Left ventricle myocardium inferior (tissue), 1 donor: ENCODE measurements around the gene MAFB. TPM values are rescaled to one million over a fixed set of nuclear protein-coding genes. Genes with fewer than 3 reads are reported as not detected.

Source experiments
- DNase-seq: peaks from one replicate; pipeline ENCODE4 v3.0.0-alpha.2; 2020
- H3K27ac ChIP-seq: fragments of 200-600 bp; replicated peaks from 2 replicates; pipeline ENCODE4 v1.8.0; 2021
- H3K27me3 ChIP-seq: fragments of 200-600 bp; 2 replicates; pipeline ENCODE4 v1.8.0; 2021; ENCODE audit warnings: low read depth
- H3K36me3 ChIP-seq: fragments of 200-600 bp; 2 replicates; pipeline ENCODE4 v1.8.0; 2021
- H3K4me1 ChIP-seq: fragments of 200-600 bp; 2 replicates; pipeline ENCODE4 v1.8.0; 2021
- H3K4me3 ChIP-seq: fragments of 200-600 bp; 2 replicates; pipeline ENCODE4 v1.8.0; 2021; ENCODE audit warnings: mild to moderate bottlenecking, moderate library complexity
- H3K9me3 ChIP-seq: fragments of 200-600 bp; replicated peaks from 2 replicates; pipeline ENCODE4 v1.8.0; 2021
- intact Hi-C: fragments of 100-400 bp; cut with micrococcal nuclease; formaldehyde crosslinking; loops from one replicate; pipeline ENCODE4 v1.11.0; 2022
- total RNA-seq: library from RNA; stranded (reverse); fragmentation: NEBNext Ultra II Directional; extraction: Animal tissue kit (Norgen Biotek cat#: 25700); gene quantifications from one replicate; pipeline ENCODE4 v1.2.1, GENCODE V29; 2021
- TF ChIP-seq, protein P1 (sequence below): fragments of 200-600 bp; IDR thresholded peaks from 2 replicates; pipeline ENCODE4 v1.8.0; 2021; ENCODE audit warnings: antibody characterized with exemption, mild to moderate bottlenecking, borderline replicate concordance
- donor health status: DM: no; HTN: yes; CAD: no; lungs with severe emphysema.

MAFB gene
- total RNA-seq, 1 donor from 2014 or later: 10.2 TPM

DNA sequence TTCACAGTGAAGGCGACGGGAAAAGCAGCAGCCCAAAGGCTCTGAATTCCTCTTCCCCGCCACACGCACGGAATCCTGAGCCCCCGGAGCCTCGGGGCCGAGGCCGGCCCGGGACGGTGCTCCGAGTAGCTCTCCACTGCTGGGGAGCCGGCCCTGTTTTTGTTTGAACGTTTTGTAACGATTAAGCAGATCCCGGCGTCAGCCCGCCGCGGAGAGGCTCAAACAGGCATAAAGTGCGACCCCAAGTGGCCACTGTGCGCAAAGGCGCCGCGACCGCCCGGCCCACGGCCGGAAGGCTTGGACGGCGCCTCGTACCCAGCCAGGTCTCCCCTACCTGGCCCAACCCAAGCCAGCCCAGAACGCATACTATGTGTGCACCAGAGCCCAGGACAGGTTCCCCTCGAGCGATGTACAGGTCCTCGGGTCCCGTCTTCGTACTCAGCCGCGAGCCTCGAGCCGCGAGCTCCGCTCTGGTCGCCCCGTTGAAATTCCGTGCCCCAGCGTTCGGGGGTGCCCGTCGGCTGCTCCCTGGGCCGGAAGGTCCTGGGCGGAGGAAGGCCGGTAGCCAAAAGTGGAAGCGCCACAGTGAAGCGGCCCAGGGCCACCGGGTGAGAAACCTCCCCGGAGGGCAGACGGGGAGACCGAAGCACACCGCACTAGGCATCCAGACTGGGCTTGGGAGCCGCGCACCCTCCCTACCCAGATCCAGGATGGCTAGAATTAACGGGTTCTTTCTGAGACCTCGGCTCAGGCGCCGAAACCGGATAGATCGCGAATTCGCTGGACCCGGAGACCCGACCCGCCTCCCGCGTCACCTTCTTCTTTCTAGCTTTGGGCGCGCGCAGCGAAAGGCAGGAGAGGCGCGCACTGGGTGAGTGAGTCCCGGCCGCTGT, 1.2 kb upstream of the MAFB start:
- peaks cover 57% of the 10 kb centered on the region for H3K4me1 ChIP-seq
- peaks cover 4% of the 10 kb centered on the region for H3K36me3 ChIP-seq
- intact Hi-C loops: loop anchor here (5.0 kb wide), 1 partner anchor 528 kb away; no protein-coding TSS in a partner anchor
- TF ChIP-seq, protein P1, sequence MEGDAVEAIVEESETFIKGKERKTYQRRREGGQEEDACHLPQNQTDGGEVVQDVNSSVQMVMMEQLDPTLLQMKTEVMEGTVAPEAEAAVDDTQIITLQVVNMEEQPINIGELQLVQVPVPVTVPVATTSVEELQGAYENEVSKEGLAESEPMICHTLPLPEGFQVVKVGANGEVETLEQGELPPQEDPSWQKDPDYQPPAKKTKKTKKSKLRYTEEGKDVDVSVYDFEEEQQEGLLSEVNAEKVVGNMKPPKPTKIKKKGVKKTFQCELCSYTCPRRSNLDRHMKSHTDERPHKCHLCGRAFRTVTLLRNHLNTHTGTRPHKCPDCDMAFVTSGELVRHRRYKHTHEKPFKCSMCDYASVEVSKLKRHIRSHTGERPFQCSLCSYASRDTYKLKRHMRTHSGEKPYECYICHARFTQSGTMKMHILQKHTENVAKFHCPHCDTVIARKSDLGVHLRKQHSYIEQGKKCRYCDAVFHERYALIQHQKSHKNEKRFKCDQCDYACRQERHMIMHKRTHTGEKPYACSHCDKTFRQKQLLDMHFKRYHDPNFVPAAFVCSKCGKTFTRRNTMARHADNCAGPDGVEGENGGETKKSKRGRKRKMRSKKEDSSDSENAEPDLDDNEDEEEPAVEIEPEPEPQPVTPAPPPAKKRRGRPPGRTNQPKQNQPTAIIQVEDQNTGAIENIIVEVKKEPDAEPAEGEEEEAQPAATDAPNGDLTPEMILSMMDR: peak; percentile 95
- peak overlapping the region; percentile 76 for H3K4me3 ChIP-seq
- H3K27me3 ChIP-seq: peaks cover 78% of the 10 kb centered on the region
- DNase-seq: peak; percentile 93
- H3K27ac ChIP-seq: peak overlapping the region; percentile 99
- no peaks in the 10 kb centered on the region for H3K9me3 ChIP-seq

DNA sequence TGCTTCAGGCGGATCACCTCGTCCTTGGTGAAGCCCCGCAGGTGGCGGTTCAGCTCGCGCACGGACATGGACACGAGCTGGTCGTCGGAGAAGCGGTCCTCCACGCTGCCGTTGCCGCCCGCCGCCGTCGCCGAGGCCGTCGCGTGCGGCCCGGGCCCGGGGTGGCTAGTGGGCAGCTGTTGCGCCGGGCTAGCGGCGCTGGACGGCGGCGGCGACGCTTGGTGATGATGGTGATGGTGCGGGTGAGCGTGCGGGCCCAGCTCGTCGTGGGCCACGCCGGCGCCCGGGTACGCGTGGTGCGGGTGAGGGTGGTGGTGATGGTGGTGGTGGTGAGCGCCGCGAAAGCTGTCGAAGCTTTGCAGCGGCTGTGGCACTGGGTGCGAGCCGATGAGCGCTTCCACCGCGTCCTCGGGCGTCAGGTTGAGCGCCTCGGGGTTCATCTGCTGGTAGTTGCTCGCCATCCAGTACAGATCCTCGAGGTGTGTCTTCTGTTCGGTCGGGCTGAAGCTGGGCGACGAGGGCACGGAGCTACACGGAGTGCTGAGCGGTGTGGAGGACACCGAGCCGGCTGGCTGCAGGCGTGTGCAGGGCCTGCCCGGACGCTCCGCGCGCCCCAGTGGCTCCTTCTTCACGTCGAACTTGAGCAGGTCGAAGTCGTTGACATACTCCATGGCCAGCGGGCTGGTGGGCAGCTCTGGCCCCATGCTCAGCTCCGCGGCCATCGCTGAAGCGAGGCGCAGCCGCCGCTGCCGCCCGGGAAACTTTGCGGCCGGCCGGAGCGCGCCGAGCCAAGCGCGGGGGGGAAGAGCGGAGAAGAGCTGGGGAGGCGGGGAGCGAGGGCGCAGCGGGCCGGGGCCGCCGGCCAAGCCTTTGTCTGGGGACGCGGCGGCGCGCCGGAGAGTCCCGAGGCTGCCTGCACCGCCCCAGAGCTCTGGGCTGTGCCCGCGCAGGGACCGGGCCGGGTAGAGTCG, 622 bp downstream of the MAFB start:
- Histone ChIP-seq H3K36me3 (peaks cover 8% of the 10 kb centered on the region), H3K27me3 (peaks cover 78% of the 10 kb centered on the region), H3K4me3 (peak overlapping the region; percentile 76), H3K27ac (peak overlapping the region; percentile 99), H3K9me3 (no peaks in the 10 kb centered on the region), H3K4me1 (peaks cover 66% of the 10 kb centered on the region)
- intact Hi-C loops: no loop called here
- TF ChIP-seq, protein P1: no peak
- DNase-seq: no peak

DNA sequence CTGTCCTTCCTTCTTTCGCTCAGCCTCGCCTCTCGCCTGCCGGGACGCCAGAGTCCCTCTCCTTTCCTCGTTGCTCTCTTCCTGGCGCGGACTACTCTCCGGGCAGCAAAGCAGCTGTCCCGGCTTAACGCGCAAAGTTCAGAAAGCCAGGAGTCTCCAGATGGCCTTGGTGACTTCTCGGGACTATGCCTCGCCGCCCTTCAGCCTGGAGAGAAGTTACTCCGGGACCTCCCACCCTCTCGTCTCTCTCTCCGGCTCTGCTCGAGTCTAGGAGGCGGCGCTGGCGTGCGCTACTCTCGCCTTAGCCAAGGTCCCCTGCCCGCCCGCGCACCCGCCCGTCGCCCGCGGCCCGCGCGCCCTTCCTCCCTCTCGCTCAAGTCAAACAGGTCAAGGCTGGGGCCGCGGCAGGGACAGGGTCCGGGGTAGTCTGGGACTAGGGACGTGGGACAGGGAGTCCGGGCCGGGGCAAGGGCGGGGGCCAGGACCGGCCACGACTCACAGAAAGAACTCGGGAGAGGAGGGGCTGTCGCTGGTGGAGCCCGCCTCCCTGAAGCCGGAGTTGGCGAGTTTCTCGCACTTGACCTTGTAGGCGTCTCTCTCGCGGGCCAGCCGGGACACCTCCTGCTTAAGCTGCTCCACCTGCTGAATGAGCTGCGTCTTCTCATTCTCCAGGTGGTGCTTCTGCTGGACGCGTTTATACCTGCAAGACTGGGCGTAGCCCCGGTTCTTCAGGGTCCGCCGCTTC, 1.5 kb downstream of the MAFB start:
- H3K4me1 ChIP-seq: peaks cover 72% of the 10 kb centered on the region
- H3K27ac ChIP-seq: peak overlapping the region; percentile 99
- H3K27me3 ChIP-seq: peaks cover 78% of the 10 kb centered on the region
- DNase-seq: peak; percentile 77
- H3K4me3 ChIP-seq: peak overlapping the region; percentile 76
- peaks cover 8% of the 10 kb centered on the region for H3K36me3 ChIP-seq
- intact Hi-C loops: no loop called here
- no peaks in the 10 kb centered on the region for H3K9me3 ChIP-seq
- TF ChIP-seq, protein P1: no peak

DNA sequence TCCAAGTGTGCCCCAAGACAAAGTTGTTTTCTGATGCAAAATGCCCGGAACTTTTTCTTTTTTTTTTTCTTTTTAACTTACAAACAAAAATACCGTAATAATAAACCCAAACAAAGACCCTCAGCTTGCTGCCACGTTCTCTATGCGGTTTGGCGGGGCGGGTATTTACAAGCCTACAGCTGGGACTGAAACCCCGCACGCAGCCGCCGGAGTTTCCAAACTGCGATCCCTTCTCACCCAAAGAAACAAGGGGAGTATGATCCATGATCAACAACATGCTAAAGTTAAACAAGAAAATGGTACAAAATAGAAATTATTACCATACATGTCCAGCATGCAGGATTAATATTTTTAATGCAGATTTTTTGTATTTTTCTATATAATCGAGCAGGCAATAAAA, 2.1 kb downstream of the MAFB start:
- Histone ChIP-seq H3K27ac (peak overlapping the region; percentile 99), H3K4me3 (peak overlapping the region; percentile 76), H3K9me3 (no peaks in the 10 kb centered on the region), H3K4me1 (peaks cover 73% of the 10 kb centered on the region), H3K36me3 (peaks cover 8% of the 10 kb centered on the region), H3K27me3 (peaks cover 78% of the 10 kb centered on the region)
- no peak for DNase-seq
- TF ChIP-seq, protein P1: no peak
- intact Hi-C loops: no loop called here
